Testis (tissue), 2 donors: ENCODE measurements around the gene KRTDAP.

Experiments
- CTCF ChIP-seq, 3 experiments: fragments of 450-650 bp in 2 of 3; fragments of 200-600 bp in 1 of 3; sonication (generic) in 1 of 3; IDR thresholded peaks; one replicate each; pipeline ENCODE4 v1.5.1; 2016 to 2019; ENCODE audit warnings: antibody characterized with exemption in 3 of 3, mild to moderate bottlenecking in 2 of 3, moderate library complexity in 1 of 3
- POLR2A ChIP-seq: fragments of 450-650 bp; IDR thresholded peaks from one replicate; pipeline ENCODE4 v1.6.1; 2017; ENCODE audit warnings: antibody characterized with exemption, mild to moderate bottlenecking, moderate library complexity

GRCh38 chr19:35539850-35540249 is 49.6 kb upstream of the KRTDAP start:
- TF ChIP-seq CTCF (IDR thresholded peaks at IDR 0.05) (no peak), POLR2A (no peak)
